Measurements from ENCODE around the gene CAMSAP1.
"Not testable (repeated sequence)": the region's sequence is repeated elsewhere in the genome, so short reads cannot be mapped to it uniquely, and the experiment has no call there.

CAMSAP1 gene

DNA sequence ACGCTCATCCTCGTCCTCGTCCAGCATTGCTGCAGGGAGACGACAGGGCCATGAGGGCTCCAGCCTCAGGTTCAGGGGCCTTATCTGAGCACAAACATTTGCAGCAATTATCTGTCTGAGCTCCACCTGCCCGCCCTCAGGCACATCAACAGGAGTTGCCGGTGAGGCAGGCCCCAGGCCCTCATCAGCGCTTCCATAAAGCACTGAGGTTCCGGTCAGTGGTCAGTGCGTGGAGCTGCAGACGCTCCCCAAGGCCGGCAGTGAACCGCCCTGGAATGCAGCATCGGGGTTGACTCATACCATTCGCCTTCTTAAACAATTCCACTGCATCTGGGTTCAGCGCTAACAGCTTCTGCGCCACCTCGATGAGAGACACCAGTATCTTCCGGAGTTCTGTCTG is 38.6 kb upstream of the CAMSAP1 start:
- H3K9me2 ChIP-seq (ENCODE audit: low read depth, low read length): no peaks in the 10 kb centered on the region
- no peaks in the 10 kb centered on the region for H3F3A ChIP-seq (ENCODE audit: insufficient read depth, low read length)
- H3K4me2 ChIP-seq (ENCODE audit: low read length): no peak overlapping the region
- no peaks in the 10 kb centered on the region for H3K27me3 ChIP-seq (ENCODE audit: insufficient read depth, low read length)
- no peak overlapping the region for H3K4me3 ChIP-seq (ENCODE audit: low read depth, low read length, poor library complexity, severe bottlenecking)
- no peaks in the 10 kb centered on the region for H3K9me3 ChIP-seq (ENCODE audit: low read length)
- H3K36me3 ChIP-seq (ENCODE audit: insufficient read depth, low read length): peaks cover 79% of the 10 kb centered on the region
- H3K27ac ChIP-seq (ENCODE audit: low read depth, low read length, poor library complexity, severe bottlenecking): no peak overlapping the region
- H4K20me1 ChIP-seq (ENCODE audit: insufficient read depth, low read length): no peaks in the 10 kb centered on the region
- H2AFZ ChIP-seq (ENCODE audit: low read length): no peak overlapping the region
- no peaks in the 10 kb centered on the region for H3K79me2 ChIP-seq (ENCODE audit: insufficient read depth, low read length)
- no peaks in the 10 kb centered on the region for H3K4me1 ChIP-seq (ENCODE audit: insufficient read depth, low read length, severe bottlenecking)
- TF ChIP-seq EZH2 (IDR thresholded peaks at IDR 0.05; ENCODE audit: borderline replicate concordance, low read length): no peak
- TF ChIP-seq, protein P1, sequence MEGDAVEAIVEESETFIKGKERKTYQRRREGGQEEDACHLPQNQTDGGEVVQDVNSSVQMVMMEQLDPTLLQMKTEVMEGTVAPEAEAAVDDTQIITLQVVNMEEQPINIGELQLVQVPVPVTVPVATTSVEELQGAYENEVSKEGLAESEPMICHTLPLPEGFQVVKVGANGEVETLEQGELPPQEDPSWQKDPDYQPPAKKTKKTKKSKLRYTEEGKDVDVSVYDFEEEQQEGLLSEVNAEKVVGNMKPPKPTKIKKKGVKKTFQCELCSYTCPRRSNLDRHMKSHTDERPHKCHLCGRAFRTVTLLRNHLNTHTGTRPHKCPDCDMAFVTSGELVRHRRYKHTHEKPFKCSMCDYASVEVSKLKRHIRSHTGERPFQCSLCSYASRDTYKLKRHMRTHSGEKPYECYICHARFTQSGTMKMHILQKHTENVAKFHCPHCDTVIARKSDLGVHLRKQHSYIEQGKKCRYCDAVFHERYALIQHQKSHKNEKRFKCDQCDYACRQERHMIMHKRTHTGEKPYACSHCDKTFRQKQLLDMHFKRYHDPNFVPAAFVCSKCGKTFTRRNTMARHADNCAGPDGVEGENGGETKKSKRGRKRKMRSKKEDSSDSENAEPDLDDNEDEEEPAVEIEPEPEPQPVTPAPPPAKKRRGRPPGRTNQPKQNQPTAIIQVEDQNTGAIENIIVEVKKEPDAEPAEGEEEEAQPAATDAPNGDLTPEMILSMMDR (IDR thresholded peaks at IDR 0.05; ENCODE audit: low read length): no peak
- H3K9ac ChIP-seq (ENCODE audit: low read length): no peak overlapping the region

DNA sequence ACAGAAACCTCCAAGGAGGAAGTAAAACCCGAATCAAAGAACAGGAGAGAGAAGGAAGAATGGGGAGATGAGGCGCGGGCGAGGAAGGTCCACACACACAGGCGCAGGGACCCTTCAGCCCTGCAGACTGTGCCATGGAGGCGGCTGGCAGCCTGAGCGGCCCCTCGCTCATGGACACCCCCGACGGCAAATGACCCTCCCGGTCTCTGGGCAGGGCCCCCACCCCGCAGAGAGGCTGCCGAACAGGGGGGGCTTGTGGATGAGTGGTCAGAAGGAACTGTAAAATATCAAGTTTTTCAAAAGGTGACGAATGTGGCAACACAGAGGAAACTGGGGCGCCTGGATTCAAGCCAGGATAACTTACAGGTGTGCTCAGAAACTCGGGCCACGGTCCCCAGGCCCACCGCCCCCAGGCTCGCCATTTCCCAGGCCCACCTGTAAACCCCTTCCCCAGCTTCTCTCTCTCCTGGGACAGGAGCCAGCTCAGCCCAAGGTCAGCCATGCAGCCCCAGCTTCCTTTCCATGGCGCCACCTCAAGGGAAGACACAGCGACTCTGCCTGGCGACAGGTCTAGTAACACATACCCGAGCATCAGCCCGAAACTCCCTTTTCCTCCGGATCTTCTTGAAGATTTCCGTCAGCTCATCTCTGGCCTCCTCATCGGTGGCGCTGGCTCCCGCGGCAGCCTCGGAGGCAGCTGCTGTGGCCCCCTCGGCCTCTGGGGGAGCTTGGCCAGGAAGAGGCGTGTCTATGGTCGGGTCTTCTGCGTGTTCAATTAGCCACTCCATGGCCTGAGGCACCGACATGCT is 37.3 kb upstream of the CAMSAP1 start:
- Histone ChIP-seq H3K27me3 (ENCODE audit: insufficient read depth, low read length) (no peaks in the 10 kb centered on the region), H3K9ac (ENCODE audit: low read length) (no peak overlapping the region), H3K4me1 (ENCODE audit: insufficient read depth, low read length, severe bottlenecking) (no peaks in the 10 kb centered on the region), H3K36me3 (ENCODE audit: insufficient read depth, low read length) (peaks cover 78% of the 10 kb centered on the region), H3K79me2 (ENCODE audit: insufficient read depth, low read length) (no peaks in the 10 kb centered on the region), H3K9me2 (ENCODE audit: low read depth, low read length) (no peaks in the 10 kb centered on the region), H3K4me3 (ENCODE audit: low read depth, low read length, poor library complexity, severe bottlenecking) (no peak overlapping the region), H4K20me1 (ENCODE audit: insufficient read depth, low read length) (no peaks in the 10 kb centered on the region), H3K4me2 (ENCODE audit: low read length) (no peak overlapping the region), H3F3A (ENCODE audit: insufficient read depth, low read length) (no peaks in the 10 kb centered on the region), H3K27ac (ENCODE audit: low read depth, low read length, poor library complexity, severe bottlenecking) (no peak overlapping the region), H3K9me3 (ENCODE audit: low read length) (no peaks in the 10 kb centered on the region), H2AFZ (ENCODE audit: low read length) (no peak overlapping the region)
- TF ChIP-seq, protein P1 (IDR thresholded peaks at IDR 0.05; ENCODE audit: low read length): no peak
- no peak for TF ChIP-seq EZH2 (IDR thresholded peaks at IDR 0.05; ENCODE audit: borderline replicate concordance, low read length)

DNA sequence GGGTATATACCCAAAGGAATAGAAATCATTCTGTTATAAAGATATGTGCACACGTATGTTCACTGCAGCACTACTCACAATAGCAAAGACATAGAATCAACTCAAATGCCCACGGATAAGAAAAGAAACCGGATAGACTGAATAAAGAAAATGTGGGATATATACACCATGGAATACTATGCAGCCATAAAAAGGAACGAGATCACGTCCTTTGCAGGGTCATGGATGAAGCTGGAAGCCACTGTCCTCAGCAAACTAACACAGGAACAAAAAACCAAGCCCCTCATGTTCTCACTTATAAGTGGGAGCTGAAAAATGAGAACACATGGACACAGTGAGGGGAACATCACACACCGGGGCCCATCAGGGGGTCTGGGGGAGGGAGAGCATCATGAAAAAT is 36.3 kb upstream of the CAMSAP1 start:
- H3K9me2 ChIP-seq (ENCODE audit: low read depth, low read length); H3K4me2 ChIP-seq (ENCODE audit: low read length); H3K27me3 ChIP-seq (ENCODE audit: insufficient read depth, low read length); H3F3A ChIP-seq (ENCODE audit: insufficient read depth, low read length); H2AFZ ChIP-seq (ENCODE audit: low read length); H3K9ac ChIP-seq (ENCODE audit: low read length); H3K4me3 ChIP-seq (ENCODE audit: low read depth, low read length, poor library complexity, severe bottlenecking); H3K27ac ChIP-seq (ENCODE audit: low read depth, low read length, poor library complexity, severe bottlenecking); H4K20me1 ChIP-seq (ENCODE audit: insufficient read depth, low read length); H3K4me1 ChIP-seq (ENCODE audit: insufficient read depth, low read length, severe bottlenecking); H3K79me2 ChIP-seq (ENCODE audit: insufficient read depth, low read length); H3K9me3 ChIP-seq (ENCODE audit: low read length): not testable (repeated sequence)
- peaks cover 81% of the 10 kb centered on the region for H3K36me3 ChIP-seq (ENCODE audit: insufficient read depth, low read length)
